Stimulated activated CD4-positive, alpha-beta T cell treated with anti-CD3 and anti-CD28 coated beads, Interleukin-15, amount 100 ng/mL, for 24 hours (primary cell): ENCODE results near the gene EYS.

ENCODE experiments used
- DNase-seq: peaks from one replicate; pipeline ENCODE4 v3.0.0-alpha.2; 2020

Gene EYS

DNA sequence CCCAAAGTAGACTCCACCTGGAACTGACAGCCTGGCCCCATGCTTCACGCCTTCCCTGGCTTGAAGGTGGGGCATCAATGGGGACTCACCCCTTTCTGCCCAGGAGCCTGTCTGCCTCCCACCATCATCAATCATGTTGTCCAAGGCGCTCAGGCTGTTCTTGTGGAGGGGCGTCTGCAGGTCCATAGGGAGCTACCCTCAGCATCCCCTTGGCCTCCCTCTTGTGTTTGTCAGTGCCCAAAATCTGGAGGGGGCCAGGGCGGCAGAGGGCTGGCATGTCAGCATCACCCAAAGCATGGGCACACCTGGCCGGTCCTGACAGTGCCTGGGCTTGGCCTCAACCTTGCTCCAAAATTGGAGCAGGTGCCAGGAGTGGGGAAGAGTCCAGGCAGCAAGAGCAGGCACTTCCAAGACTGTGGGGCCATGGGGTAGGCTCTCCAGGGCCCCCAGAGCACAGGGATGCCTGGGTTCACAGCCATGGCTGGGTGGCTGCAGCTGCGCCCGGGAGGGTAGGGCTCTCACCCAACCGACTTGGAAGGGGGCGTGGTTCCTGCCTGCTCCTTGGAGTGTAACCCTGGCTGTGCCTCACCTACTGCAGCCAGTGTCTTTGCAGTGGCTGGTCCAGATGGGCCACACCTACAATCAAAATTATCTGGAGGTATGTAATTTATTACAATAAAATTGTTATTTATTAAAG is 903.4 kb downstream of the EYS start:
- no peak for DNase-seq

DNA sequence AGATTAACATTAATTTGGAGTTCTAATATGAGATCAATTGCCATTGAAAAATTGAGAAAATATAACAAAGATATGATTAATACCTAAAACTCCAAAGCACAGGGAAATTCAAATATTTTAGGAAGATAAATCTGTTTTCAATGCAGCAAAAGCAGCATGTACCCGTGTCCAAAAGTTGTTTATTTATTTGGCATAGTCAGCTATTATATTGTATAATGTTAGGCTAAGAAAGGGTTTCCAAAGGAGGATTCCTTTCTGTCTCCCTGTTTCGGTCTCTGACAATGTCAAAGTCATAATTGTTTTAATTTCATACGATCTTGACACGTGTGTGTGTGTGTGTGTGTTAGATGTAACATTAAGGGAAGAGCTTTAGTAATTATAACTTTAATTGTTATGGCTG is 914.5 kb downstream of the EYS start:
- DNase-seq, result no peak

DNA sequence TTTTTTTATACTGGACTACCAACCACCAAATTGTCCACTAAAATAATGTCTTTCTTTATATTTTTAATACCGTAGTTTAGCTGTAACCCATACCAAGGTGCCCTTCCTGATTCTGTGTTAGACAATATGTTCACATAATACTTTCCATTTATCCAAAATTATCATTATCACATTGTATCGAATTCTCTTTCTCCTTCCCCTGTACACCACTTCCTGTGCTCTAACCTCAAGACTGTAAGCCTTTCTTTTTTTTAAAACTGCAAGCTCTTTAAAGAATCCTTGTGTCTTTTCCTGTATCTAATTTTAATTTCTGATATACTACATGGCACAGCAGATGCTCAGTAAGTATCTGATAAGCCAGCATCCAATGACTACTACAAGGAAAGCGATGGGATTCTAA is 917.5 kb downstream of the EYS start:
- no peak for DNase-seq

DNA sequence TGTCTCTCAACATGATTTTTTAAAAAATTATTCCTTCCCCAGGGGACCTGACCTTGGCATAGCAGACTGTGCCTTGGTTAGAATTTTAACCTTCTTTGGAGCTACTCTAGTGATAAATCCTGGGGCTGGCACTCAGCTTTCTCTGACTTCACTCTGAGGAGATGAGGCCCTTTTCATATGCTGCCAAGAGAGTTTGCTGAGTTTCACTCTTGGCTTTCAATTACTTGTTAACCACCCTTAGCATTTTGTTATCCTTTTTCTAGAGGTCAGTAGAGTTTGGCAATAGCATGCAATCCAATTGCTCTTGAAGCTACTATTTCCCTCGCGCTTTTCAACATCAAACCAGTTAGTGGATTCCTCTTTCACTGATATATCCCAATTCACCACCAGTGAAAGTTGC is 920.3 kb downstream of the EYS start:
- DNase-seq, result no peak

DNA sequence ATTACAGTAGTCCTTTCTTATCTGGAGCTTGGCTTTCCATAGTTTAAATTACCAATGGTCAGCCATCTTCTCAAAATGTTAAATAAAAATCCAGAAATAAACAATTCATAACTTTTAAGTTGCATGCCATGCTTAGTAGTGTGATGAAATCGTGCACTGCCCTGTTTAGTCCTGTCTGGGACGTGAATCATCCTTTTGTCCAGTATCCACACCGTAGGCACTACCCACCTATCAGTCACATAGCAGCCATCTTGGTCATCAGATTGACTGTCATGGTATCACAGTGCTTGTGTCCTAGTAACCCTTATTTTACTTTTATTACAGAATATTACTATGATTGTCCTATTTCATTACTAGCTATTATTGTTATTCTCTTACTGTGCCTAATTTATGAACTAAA is 924.1 kb downstream of the EYS start:
- no peak for DNase-seq

DNA sequence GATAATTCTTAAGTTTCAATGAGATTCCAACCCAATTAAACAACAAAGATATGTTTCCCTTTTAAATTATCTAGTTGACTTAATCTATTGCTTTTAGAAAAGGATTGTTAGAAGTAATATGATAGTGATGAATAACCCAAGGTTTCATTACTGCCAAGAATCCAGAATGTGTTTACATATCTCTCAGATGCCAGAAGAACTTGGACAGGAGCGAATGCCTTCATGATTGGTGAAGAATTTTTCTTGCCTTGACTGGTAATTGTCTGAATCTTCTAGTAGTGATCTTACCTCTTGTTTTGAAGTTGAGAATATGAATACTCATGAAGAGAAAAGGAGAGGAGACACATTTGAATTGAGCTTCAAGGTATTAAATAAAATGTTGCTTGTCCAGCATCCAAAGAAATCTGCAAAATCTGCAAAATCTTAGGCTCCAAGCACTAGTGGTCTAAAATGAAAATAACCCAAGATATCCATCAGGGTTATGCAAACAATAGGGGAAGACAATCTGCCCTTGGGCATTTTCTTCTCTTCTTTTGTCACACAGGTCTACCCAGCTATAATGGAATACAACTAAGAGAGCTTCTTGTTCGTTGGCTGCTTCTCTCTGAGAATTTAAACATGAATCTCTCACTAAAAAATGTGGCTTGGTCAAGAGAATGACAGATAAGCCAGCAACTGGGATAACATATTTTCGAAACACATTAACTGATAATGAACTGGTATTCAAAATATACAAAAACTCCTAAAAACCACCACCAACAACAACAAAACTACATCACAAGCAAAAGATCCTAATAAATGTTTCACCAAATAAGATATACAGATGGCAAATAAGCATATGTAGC is 928.9 kb downstream of the EYS start:
- DNase-seq, result no peak

DNA sequence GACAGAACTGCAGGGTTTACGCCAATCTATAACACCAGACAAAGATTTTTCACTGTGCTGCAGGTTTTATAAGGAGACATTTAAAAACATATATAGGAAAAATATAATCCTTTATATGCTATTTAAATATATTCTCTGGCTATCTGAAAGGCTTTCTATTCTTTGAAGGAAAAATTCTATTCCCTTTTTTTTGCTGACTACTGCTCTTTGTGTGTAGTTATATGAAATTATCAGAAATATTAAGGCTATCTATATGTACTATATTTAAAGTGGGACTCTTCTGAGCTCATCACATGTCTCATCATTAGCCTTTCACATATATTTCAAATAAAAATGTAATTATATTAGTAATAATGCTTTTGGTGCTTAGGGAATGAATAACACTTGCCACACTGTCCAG is 930.7 kb downstream of the EYS start:
- no peak for DNase-seq

DNA sequence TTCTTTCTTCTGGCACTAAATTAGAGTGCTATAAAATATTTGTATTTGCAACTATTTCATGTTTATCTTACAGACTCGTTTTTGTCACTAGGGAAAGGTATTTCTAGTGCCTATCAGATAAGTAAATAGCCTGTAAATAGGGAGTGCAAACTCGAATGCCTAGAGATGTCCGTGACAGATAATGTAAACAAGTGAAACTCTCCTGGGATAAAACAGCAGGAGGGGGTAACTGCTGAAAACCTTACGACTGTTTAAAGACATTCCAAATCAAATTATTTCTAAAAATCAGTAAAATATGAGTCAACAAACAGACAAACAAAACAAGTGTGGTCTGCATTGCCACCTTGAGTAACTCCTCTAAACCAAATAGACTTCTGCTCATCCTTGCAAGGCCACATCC is 932.1 kb downstream of the EYS start:
- DNase-seq, result no peak

DNA sequence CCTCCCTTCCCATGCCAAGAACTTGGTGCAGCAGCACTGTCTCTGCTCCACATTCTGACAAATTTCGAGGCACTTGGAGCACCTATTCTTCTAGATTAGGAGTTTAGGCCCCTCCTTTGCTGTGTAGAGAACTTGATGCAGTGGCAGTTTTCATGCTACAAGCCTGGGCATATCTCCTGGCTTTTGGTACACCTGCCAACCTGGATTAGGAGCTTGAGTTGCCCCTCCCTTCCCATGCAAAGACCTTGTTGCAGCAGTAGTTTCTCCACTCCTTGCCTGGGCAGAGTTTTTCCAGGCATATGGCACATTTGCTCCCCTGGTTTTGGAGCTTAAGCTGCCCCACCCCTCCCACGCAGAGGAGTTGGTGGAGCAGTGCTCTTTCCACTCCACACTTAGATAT is 956.1 kb downstream of the EYS start:
- DNase-seq, result no peak

DNA sequence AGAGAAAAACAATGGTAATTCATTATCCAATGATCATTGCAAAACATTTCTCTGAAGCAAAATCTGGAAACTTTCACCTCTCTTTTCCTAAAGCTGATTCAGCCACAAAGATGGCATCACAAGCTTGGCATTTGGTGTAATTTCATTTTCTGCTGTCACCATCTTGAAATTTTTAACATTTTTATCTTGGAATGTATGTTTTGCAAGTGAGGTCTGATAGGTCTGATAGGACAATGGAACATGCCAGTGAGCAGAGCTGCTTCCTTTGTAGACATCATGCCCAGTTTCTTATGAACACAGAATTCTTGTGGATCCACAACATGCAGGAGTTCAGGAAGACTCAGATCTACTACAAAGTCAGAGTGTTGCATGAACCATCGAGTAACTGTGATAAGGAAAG is 969.6 kb downstream of the EYS start:
- no peak for DNase-seq

DNA sequence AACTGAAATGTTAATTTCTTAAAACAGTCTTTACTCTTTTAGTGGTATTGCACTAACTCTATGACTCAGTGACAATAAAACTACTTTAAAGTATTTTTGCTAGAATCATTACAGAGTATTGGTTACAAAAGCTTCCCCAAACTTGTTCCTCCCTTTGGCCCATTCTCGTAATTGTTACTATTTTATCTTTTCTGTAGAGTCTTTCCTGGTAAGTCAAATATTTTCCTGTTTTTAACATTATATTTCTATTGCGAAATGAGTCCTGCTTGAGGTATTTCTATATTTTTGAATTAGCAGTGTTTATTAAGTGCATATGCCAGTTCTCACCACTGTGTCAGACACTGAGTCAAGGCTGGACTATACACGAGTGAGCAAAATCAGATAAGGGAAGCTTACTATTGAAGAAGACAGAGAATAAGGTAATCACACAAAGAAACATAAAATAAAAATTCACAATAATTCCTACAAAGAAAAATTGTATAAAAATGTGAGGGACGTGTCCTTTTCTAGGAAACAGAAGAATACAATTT is 970.5 kb downstream of the EYS start:
- no peak for DNase-seq

DNA sequence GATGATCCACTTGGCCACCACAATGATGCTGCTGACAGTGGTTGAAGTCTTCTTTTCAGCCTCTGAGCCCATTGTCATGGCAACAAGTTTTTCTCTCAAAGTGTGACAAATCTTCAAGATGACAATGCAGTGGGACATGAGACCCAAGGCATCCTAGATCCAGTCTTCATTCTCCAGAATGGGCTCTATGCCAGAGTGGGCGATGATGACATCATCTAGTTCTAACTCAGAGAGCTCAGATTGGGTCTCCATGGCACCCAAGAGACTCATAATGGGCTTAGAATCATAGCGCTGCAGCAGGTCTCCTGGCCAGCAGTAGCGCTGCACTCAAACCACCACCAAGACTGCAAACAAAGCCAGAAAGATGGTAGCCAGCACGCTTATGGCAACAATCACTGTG is 973.6 kb downstream of the EYS start:
- DNase-seq, result no peak

DNA sequence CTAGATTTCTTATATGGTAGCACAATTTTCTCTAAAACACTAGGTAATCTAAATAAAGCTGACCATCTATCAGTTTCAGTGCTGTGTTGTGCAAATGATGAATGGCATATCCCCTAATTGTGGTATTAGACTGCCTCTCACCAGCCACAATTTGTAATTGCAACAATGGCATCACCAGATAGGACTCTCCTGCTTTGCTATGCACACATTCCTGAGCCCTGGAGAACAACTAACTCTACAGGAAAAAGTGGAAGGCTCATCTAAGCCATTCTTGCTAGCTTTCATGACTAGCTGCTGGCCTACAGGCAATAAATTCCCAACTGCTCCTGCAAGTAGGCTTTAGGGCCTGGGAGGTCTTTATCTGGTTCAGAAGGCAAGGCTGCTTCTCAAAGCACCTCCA is 974.1 kb downstream of the EYS start:
- DNase-seq, result no peak

DNA sequence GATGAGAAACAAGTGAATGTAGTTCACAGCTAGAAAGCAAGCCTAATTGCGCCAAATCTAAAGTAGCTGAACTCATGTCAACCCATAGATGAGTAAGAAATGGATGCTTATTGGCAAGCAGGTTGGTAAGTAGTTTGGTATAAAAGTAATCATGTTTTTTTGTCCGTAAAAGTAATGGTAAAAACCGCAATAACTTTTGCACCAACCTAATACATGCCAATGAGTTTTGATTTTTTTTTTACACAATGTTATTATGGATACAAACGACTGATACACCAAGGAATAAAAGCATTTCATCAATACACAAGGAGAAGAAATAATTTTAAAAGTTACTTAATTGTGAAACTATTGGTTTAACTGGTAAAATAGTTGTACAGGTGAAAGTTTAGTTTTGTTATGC is 977.5 kb downstream of the EYS start:
- no peak for DNase-seq

DNA sequence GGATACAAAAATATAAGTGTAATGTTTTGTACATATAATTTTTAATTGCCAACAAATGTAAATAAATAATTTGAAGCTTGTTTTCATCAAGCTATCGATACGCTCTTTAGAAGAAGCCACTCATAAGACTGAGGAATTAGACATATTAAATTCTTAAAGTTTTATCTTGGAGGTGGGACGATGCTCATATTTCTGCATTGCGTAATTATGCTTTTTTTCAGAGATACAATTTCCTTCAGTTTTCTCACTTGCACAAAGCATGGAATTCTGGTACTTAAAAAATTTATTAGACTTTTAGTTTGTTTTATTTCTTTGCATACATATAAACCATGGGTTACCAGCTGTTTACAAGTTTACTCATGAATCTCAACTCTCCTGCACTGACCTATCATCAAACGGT is 980.0 kb downstream of the EYS start:
- no peak for DNase-seq

DNA sequence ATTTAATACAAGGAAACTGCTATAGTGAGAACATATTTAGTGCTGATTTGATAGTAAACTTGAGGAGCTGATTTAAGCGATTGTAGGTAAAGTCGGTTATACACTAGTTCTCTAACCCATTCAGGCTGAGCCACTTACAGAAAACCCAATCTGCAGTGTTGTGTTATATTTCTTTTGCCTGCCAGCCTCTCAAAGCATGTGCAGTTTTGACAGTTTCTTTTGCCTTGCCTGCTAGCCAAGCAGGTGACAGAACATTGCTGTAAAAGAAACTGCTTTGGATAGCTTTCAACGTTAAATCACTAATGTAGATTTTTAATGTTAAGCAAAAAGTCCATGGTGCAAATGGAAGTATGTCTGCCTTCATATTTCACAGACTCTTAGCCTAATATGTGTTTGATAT is 982.9 kb downstream of the EYS start:
- no peak for DNase-seq

DNA sequence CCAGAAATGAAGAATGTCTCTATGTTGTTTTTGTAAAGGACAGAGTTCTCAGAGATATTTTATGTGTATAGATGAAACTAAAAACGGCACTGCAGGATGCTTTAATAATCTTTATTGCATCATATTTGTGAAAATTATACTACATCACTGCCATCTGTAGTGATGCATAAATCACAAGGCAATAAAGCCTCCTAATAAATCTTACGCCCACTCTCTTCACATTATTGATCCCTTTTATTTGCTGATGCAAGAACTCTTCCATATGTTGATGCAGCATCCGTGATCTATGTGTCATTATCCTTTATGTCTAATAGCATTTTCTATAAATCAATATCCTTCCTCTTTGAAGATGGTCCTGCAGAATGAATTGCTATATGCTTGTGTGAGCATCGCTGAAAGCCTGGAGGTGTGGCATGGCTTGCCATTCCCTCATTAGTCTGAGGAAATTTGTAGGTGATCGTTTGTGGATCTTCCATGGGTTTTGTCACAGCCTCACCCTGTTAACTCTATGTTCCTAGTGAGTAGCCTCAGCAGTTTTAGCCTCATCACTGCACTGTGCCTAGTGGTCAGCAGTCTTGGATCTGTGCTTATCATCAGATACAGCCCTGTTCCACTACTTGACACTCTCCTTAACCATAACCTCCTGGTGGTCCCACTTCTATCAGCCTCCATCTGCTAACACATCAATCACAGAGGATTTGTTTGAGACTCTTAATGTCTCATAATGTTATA is 983.5 kb downstream of the EYS start:
- DNase-seq, result no peak

DNA sequence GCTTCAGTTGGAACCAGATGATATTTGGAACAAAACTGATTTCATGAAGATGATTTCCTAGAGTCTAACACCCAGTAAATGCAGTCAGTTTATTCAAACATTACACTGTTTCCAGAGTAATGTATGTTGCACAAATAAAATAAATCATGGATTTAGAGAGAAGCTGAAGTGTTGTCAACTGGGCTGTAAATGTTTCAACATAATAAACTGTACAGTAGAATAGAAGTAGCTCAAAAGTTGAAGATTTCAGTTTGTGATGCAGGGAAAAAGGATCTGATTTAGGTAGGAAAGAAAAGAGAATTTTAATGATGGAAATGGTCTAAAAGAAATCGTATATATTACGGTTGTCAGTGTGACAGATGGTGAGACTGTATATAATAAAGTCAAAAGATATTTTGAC is 985.2 kb downstream of the EYS start:
- no peak for DNase-seq

DNA sequence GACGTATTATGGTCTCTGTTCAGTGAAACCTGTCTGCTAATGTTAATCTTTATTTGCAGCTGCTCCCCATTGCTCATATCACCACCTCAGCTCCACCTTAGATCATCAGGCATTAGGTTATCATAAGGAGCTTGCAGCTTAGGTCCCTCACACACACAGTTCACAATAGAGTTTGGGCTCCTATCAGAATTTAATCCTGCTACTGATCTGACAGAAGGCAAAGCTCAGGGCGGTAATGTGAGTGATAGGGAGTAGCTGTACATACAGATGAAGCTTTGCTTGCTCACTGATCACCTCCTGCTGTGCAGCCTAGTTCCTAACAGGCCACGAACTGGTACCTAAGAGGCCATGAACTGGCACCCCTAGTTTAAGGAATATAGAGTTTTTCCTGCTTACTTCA is 989.7 kb downstream of the EYS start:
- DNase-seq, result no peak

DNA sequence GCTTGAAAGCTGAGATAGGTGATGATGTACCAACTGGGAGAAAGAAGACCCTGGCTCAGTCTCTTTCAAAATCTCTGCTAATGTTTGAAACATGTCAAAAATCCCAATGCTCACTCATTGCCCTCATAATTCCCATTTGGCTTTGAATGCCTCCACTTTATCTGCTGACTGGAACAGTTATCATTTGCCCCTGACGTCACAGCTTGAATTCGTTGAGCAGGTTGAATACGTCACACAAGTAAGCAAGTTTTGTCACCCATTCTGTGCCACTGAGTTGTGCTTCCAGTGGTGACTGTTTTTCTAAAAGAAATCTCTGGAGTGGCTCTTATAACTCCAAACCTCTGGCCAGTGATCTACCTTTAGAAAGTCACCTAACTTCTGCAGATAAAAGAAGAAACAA is 991.4 kb downstream of the EYS start:
- no peak for DNase-seq

DNA sequence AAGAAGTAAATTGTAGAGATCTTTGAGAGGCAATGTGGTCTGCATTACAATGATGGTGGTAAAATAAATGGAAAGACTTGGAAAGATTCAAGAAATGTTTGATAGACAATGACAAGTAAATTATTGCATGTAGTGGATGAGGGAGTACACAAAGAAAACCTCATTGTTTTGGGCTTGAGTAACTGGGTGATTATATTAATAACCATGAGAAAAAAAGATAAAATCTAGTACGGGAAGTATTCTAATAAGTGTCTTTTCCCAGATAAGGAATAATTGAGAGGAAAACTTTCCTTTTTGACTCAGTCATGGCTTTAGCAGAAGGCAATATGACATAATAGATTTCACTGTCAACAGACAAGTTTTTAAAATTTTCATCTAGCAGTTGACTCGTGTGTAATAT is 993.0 kb downstream of the EYS start:
- no peak for DNase-seq

DNA sequence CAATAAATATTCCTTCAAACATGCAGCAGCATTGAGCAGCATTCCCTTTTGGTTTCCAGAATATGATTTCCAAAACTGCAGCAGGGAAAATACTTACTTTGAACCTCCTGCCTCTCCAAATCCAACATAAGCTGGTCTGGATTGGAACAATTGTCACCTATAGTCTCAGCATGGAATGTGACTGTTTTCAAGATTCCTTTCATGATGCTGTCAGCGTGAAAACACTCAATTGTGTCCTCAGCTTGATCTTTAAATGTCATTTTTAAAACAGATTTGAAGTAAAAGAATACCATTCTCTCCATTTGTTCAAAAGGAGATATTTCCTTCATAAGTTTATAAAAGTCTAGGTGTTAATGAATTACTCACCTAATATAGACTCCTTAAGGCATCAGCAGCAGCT is 993.9 kb downstream of the EYS start:
- DNase-seq, result no peak

DNA sequence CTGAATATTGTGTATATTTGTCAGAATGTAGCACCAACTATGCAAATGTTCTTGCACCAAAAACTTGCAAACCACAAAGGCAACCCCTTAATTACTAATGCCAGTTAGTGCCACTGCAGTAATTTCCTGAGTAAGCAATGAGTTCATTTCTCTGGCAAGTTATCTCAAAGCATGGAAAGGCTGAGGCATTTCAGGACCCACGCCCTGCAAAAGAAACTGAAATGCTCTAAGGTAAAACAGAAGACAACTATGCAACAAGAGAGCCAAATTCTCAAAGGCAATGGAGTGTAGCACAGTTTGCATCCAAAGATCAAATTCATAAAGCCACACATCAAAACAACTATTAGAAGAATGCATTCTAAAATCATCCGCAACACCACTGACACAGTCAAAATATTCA is 994.4 kb downstream of the EYS start:
- DNase-seq, result no peak

DNA sequence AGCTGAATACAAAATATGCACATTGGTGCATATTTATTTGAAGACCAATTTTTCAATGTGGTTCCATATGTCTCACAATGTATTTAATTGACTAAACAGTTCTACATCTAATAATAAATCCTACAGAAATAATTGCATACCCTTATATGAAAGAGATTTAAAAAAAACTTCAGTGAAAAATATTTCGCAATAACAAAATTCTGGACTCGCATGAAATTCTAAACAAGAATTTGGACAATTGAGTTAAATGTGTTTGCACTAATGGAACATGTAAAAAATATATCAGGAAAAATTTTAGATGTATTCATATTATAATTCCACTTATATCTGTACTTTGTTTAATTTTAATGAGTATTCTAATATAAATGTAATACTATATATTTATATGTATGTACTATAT is 1003.1 kb downstream of the EYS start:
- no peak for DNase-seq
